DMS153 treated with DMSO at 0.1 percent for 48 hours (cell line): Measurements from ENCODE around the gene RAD51AP1.

Experiments used
- DNase-seq: peaks from one replicate; lab custom pipeline; 2025; ENCODE audit not compliant: unreplicated experiment; lab: John Stamatoyannopoulos, UW

RAD51AP1 gene

DNA sequence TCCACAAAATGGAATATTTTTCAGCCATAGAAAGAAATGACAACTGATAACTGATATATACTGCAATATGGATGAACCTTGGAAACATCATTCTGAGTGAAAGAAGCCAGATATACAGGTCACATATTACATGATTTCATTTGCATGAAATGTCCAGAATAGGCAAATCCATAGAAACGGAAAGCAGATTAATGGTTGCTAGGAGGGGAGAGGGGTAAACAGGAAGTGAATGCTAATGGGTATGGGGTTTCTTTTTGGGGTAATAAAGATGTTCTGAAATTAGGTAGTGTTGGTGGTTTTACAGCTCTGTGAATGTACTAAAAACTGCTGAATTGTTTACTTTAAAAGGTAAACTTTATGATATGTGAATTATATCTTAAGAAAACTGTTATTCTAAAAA lies 6.5 kb downstream of the RAD51AP1 start:
- no peak for DNase-seq

GRCh38 chr12:4552191-4552590 lies 13.5 kb downstream of the RAD51AP1 start:
- DNase-seq = no peak

DNA sequence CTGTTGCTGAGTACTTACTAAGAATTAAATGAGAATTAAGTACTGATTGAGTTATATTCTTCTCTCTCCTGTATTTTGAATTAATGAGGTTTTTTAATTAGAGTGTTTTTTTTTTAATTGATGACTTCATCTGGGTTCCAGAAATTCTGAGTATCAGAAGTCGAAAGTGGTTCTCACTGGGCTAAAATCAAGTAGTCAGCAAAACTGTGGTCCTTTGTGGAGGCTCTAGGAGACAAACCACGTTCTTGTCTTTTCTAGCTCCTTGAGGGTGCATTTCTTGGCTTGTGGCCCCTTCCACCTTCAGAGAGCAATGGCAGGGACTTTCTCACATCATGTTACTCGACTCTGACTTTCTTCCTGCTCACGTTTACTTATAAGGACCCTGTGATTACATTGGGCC lies 15.3 kb downstream of the RAD51AP1 start:
- DNase-seq = no peak

- DNase-seq = no peak
These were observed 17.1 kb downstream of the RAD51AP1 start for GRCh38 chr12:4555804-4556203.

DNA sequence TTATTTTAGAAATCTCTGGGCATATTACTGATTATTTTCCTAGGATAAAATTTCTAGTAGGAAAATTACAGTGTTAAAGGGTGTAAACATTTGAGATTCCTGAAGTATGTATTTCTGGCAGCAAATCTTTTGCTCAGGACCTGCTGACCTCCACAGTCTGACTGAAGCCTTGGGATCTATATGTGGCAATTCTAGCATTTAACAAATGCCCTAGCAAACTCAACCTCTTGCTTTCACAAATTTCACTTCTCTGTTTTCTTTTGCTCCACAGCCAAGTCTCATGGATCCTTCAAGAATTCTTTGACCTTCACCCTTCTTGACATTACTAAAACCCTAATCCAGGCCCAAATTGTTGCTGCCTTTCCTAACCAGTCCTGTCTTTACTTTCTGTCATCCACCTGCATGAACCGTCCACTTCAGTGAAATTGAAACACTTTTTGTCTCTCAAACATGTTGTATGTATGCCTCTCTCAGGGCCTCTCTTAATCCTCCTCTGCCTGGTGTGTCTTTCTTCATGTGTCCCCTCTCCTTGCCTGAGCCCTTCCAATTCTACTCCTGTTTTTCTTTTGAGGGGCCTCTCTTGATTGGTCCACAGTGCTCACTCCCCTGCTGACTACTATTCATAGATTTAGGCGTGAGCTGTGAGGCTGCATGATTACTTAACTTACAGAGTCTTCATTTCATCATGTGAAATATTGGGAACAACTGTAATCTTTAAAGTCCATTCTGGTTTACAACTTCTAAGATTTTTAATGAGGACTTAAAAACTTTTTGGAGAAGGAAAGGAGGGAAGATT lies 18.2 kb downstream of the RAD51AP1 start:
- DNase-seq = no peak

DNA sequence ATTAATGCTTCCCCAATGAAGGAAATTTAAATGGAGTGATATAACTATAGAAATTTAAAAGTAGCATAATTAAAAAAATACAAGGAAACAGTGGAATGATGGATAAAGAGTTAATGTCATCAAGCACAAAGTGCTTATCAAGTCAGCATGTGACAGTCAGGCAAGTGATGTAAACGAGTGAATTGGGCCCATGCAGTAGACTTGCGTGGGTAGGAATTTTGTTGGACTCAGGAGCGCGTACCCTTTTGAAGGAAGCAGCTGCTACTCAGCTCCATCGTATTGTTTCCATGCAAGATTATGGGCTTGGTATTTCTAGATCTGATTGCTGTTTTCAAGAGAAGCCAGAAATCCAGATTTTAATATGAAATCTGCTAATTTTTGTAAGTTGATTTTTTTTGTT lies 18.9 kb downstream of the RAD51AP1 start:
- DNase-seq = no peak

- DNase-seq = no peak
These were observed 19.5 kb downstream of the RAD51AP1 start for GRCh38 chr12:4558171-4558570.

- peak; percentile 66 for DNase-seq
These were observed 23.5 kb downstream of the RAD51AP1 start, which contains the start of gene DYRK4 for GRCh38 chr12:4562034-4562657. Gene DYRK4 (plus strand): TSS chr12:4562208. CDS start chr12:4562246, 38 bp downstream.

DNA sequence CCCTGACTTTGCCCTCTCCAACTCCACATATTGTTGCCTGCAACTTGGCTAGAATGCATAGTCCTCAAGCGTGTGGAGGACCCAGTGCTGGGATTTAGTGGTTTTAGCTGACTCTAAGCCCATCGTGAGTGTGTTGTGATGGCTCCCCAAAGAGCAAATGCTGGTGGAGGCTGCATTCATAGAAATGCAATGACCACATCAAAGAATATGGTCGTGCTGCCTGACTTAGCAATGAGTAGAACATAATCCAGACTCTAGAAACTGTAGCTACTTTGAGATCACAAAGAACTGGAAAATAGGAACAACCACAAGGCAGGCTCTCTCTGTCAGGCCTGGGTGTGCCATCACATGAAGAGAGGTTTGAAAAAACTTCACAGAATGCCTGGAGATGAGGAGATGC lies 24.6 kb downstream of the RAD51AP1 start:
- no peak for DNase-seq

DNA sequence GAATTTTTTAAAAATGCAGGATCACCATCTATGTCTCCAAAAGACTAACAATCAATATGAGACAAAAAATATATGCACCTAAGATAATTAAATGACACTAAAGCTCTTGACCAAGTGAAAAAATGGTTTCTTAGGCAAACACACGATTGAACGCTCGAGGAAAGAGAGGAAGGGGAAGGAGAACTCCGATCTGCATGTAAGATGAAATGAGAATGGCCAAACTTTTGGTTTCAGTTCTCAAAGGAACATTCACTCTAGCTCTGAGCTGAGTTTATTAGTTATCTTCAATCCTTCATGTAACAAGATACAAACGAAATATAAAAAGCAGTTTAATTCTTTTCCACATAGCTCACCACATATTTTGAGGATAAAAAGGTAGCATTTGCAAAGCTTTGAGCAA lies 26.1 kb downstream of the RAD51AP1 start:
- DNase-seq = no peak

DNA sequence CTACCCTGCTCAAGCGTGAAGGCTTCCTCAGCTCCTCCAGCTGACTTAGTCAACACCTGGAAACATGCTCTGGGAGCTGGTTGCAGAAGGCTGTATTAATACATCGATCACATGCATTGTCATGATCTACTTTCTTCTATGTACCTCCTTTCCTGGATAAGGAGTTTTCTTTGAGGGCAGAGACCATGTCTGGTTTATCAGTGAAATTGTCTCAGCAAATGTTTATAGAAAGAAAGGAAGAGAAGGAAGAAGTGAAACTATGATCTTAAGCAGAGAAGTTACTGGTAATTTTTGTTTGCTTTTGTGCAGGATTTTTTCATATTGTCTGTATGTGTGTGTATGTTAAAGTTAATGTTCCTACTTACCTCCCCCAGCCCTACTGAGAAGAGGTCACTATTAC lies 27.8 kb downstream of the RAD51AP1 start:
- no peak for DNase-seq

DNA sequence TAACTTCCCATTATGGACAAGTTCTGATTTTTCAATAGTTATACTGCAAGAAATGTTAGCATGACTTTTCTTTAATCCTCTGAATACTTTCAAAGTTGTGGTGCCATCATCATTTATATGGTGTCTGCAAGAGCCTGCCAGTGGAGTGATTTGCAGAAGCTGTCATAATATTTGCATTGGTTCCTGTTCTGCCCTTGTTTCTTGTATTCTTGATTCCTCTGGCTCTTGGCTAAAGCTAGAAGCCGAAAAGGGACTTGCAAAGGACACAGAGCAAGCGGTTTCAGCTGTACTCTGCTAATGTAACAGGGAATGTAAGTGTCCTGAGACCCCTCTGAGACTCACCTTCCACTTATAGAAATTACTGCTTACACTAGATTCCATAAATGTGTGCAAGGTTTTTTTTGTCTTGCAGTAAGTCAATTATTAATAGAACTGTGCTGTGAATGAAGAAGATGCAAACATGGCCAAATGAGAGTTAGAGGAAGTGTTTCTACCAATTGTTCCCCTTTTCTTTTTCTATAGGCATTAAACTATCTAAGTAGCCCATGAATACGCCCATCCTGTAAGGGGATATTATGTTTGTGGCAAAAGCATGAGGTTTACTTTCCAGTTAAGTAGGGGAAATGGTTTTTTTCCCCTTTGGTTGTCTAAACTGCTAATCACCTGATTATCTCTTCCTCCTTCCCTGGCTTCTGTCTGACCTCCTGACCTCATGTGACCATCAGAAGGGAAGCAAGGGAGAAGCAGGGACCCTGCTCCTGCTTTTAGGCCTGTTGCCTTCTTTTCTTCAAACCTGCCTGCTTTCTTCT lies 28.6 kb downstream of the RAD51AP1 start:
- DNase-seq = no peak

DNA sequence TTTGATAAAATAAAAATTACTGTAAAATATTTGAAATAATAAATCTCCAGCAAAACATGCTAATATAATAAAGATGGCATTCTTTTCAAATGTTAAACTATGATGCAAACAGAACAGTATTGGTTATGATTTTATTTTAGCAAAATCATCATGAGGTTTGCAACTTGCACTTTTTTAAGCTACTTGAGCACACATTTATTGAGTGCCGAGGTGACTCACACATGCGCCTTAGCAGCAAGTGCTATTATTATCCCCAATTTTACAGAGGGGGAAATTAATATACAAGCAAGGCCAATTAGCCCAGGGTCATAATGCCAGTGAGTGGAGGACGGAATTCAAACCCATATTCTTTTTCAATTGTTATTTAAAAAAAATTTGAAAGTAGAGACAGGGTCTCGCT lies 30.6 kb downstream of the RAD51AP1 start:
- no peak for DNase-seq

GRCh38 chr12:4572680-4573079 lies 34.0 kb downstream of the RAD51AP1 start:
- no peak for DNase-seq

DNA sequence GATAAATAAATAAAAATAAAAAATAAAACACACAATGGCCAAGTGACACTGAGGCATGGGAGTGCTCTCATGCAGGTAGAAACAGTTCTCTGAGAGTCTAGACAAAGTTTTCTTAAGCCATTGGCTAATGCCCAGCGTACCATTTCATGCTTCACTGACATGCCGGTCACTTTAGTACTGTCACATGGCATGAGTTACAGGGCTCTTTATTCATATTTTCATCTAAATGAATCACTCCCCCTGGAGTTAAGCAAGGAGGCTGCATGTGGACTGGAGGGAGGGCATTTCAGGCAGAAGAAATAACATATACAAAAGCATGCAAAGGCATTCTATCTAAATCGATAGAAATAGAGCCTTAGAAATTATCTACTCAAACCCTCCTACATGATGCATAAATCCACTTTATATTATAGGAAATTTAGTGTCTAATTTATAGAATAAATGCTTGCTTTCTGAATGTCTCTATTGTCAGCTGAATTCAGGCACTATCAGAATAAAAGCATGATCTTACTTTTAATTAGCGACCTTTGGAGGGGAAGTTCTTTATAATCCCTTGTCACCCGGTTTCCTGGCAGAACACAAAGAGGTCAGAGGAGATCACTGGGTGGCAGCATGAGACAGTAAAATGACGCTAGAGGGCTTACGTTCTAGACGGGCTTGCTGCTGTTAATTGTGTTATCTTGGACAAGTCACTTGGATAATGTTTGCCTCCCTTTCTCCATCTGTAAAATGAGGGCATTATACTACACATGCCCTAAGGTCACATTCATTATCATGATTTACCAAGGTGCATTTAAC lies 40.8 kb downstream of the RAD51AP1 start:
- DNase-seq = peak; percentile 25

- no peak for DNase-seq
These were observed 41.6 kb downstream of the RAD51AP1 start for GRCh38 chr12:4580281-4580688.

DNA sequence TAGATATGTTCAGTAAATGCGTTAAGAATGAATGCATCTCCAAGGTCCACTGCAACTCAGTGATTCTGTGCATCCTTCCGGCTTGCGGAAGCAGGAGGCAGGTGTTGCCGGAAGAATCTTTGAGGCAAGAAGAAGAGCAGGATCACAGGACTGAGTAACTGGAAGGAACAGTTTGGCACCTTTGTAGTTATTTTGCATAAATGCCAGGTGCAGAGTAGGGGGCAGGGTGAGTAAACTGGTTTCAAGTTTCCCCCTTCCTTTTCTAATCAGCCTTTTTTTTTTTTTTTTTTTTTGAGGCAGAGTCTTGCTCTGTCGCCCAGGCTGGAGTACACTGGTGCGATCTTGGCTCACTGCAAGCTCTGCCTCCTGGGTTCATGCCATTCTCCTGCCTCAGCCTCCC lies 45.6 kb downstream of the RAD51AP1 start:
- no peak for DNase-seq

GRCh38 chr12:4584896-4585295 lies 46.2 kb downstream of the RAD51AP1 start:
- no peak for DNase-seq

GRCh38 chr12:4586500-4586899 lies 47.8 kb downstream of the RAD51AP1 start:
- no peak for DNase-seq

- no peak for DNase-seq
These were observed 48.4 kb downstream of the RAD51AP1 start for GRCh38 chr12:4587108-4587507.

DNA sequence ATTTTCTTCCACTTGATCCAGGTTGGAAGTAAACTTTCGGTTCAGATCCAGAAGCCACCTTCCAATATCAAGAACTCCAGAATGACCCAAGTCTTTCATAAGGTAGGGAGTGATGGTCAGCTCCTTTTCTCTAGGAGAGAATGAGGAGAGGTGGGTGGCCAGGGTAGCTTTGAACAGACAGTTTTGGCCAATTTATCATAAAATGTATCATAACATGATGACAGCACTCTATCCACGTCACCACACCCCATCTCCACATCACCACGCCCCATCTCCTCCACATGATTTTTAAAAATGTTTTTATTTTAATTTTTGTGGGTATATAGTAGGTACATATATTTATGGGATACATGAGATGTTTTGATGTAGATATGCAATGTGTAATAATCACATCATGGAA lies 50.2 kb downstream of the RAD51AP1 start:
- DNase-seq = no peak
